Measurements from ENCODE around the gene PEX10. TPM values are rescaled to one million over a fixed set of nuclear protein-coding genes. Genes with fewer than 3 reads are reported as not detected.

The PEX10 gene
- polyA plus RNA-seq, 1 experiment = 11.9 TPM

DNA sequence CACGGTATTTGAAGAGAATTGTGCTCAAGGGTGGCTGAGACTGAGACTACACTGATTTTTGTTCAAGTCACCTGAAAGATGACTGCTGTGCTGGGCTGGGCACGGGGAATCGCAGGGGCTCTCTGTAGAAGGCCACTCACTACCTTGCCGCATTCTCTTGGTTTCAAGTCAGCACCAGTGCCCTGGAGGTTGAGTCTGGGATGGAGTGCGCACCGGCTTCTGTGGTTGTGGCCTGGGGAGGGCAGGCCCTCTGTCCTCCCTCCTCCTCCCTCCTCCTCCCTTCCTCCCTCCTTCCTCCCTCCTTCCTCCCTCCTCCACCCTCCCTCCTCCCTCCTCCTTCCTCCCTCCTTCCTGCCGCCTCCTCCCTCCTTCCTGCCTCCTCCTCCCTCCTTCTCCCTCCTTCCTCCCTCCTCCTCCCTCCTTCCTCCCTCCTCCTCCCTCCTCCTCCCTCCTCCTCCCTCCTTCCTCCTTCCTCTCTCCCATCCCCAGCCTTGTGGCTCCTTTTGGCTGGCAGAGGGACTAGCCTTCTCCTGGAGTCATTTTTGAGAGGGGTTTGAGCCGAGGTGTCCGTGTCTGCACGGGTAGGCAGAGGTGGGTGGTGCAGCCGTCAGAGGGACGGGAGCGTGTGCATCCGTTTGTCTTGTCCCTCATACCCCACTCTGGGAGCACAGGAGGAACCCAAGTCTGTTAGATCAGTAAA, 11.3 kb downstream of the PEX10 start:
- TF ChIP-seq, protein P1, sequence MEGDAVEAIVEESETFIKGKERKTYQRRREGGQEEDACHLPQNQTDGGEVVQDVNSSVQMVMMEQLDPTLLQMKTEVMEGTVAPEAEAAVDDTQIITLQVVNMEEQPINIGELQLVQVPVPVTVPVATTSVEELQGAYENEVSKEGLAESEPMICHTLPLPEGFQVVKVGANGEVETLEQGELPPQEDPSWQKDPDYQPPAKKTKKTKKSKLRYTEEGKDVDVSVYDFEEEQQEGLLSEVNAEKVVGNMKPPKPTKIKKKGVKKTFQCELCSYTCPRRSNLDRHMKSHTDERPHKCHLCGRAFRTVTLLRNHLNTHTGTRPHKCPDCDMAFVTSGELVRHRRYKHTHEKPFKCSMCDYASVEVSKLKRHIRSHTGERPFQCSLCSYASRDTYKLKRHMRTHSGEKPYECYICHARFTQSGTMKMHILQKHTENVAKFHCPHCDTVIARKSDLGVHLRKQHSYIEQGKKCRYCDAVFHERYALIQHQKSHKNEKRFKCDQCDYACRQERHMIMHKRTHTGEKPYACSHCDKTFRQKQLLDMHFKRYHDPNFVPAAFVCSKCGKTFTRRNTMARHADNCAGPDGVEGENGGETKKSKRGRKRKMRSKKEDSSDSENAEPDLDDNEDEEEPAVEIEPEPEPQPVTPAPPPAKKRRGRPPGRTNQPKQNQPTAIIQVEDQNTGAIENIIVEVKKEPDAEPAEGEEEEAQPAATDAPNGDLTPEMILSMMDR (IDR thresholded peaks at IDR 0.05; ENCODE audit: low read depth, low read length) = no peak
- ChIA-PET CTCF (no interaction called here), POLR2A (interaction anchor here (1.6 kb wide), 1 partner anchor 10 kb away, joined by 4 read pairs; the partner anchor contains the start of genes MORN1 and RER1)
- no peak overlapping the region for H3K27ac ChIP-seq (ENCODE audit: low read depth, low read length)
- no peak overlapping the region for H3K4me3 ChIP-seq (ENCODE audit: low read depth, low read length)
- no peak for DNase-seq (ENCODE audit: low read depth, low spot score)
- no peaks in the 10 kb centered on the region for H3K27me3 ChIP-seq (ENCODE audit: control insufficient read depth, insufficient read depth, low read length)
- H3K9me3 ChIP-seq (ENCODE audit: control insufficient read depth, insufficient read depth, low read length) = no peaks in the 10 kb centered on the region; the same call in 1 of the 2 replicates

DNA sequence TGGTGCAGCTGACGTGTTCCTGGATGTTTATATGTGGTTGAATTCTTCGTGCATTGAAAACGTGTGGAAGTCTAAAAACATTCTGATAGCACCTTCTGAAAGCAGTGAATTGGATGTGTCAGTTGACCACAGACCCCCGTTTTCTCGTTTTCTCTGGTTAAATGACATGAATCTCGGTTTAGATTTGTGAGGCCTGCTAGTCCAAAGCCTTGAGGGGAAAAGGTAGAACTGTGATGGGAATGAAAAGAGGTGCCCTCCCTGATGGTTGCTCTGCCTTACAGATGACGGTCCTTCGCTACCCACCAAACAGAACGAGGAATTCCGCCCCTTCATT, 11.8 kb downstream of the PEX10 start:
- TF ChIP-seq, protein P1 (IDR thresholded peaks at IDR 0.05; ENCODE audit: low read depth, low read length) = no peak
- no peak overlapping the region for H3K27ac ChIP-seq (ENCODE audit: low read depth, low read length)
- no peaks in the 10 kb centered on the region; the same call in 1 of the 2 replicates for H3K9me3 ChIP-seq (ENCODE audit: control insufficient read depth, insufficient read depth, low read length)
- no peak for DNase-seq (ENCODE audit: low read depth, low spot score)
- CTCF ChIA-PET = no interaction called here
- no peaks in the 10 kb centered on the region for H3K27me3 ChIP-seq (ENCODE audit: control insufficient read depth, insufficient read depth, low read length)
- no peak overlapping the region for H3K4me3 ChIP-seq (ENCODE audit: low read depth, low read length)
- POLR2A ChIA-PET = no interaction called here

DNA sequence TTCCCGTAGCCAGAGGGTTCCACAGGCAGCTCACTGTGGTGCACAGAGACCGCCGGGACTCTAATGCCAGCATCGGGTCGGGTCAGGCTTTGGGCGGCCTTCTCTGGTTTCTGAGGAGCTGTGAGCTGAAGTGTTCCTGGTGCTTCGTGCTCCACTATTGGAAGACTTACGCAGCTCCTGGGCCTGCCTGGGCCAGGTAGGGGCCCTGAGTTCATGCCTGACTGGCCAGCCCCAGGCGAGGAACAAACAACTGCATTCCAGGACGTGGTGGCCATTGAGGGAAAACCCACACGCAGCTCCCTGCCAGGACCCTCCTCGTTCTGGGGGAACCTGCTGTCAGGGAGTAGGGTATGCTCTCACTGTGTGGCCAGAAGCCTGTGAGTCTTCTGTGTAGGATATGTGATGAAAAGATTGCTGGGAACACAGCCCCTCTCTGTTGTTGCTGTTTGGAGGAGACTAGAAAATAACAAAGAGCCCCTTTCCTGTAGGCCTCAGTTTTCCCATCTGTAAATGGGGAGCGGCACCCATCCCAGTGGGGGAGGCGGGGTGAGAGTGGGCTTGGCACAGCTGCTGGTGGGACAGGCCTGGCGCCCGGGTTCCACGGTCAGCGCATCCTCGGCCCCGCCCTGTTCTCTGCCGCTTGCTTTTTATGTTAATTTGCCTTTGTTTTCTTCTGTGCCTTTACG, 12.3 kb downstream of the PEX10 start:
- CTCF ChIA-PET = no interaction called here
- no peaks in the 10 kb centered on the region; the same call in 1 of the 2 replicates for H3K9me3 ChIP-seq (ENCODE audit: control insufficient read depth, insufficient read depth, low read length)
- no peak overlapping the region for H3K4me3 ChIP-seq (ENCODE audit: low read depth, low read length)
- no peaks in the 10 kb centered on the region for H3K27me3 ChIP-seq (ENCODE audit: control insufficient read depth, insufficient read depth, low read length)
- POLR2A ChIA-PET = no interaction called here
- DNase-seq (ENCODE audit: low read depth, low spot score) = no peak
- no peak overlapping the region for H3K27ac ChIP-seq (ENCODE audit: low read depth, low read length)
- TF ChIP-seq, protein P1 (IDR thresholded peaks at IDR 0.05; ENCODE audit: low read depth, low read length) = no peak

DNA sequence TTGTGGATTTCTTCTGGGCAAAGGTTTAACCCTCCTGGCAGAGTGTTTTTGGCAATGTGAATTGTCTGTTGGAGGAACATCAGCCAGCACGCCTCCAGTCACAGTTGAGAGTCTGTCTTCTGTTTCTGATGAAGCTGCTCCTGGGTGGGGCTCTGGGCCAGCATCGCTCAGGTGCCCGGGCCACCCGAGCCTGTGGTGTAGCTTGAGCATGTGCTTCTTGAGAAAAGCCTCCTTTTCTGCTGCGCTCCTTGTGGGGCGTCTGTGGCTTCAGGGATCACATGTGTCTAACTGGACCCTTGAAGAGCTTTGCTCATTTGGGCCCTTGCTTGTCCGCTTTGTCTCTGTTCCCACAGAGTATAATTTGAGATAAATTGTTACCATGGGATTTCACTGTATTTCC, 13.5 kb downstream of the PEX10 start:
- Histone ChIP-seq H3K27ac (ENCODE audit: low read depth, low read length) (no peak overlapping the region), H3K4me3 (ENCODE audit: low read depth, low read length) (no peak overlapping the region), H3K9me3 (ENCODE audit: control insufficient read depth, insufficient read depth, low read length) (no peaks in the 10 kb centered on the region), H3K27me3 (ENCODE audit: control insufficient read depth, insufficient read depth, low read length) (no peaks in the 10 kb centered on the region)
- ChIA-PET POLR2A (no interaction called here), CTCF (interaction anchor here (0.7 kb wide), 1 partner anchor 204 kb away, joined by 3 read pairs; the partner anchor contains the start of gene FAAP20)
- DNase-seq (ENCODE audit: low read depth, low spot score) = no peak
- TF ChIP-seq, protein P1 (IDR thresholded peaks at IDR 0.05; ENCODE audit: low read depth, low read length) = no peak

DNA sequence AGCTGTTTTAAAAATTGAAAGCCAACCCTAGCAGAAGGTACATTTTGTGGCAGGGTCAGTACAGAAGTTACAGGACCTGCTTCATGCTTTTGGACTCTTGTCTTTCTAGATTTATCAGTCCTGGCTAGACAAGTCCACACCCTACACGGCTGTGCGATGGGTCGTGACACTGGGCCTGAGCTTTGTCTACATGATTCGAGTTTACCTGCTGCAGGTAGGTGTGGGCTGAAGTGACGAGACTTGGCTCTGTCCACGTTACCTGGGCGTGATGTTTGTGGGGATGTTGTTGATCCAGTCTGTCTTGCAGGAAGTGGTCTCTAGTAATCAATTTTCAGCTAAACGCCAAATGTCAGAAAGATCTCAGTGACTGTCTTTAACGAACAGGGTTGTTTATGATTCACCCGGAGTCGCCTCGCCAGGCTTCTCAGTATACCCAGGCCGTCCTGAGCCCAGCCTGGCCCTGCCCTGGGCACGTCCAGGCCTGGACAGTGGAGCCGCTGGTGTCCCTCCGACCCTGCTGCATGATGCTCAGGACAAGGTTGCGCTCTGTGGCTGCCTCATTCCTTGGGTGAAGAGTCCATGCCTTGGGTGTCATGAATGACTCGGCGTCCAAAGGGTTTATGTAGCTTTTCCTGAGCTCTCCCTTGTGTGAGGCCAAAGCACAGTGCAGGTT, 15.2 kb downstream of the PEX10 start:
- no peaks in the 10 kb centered on the region for H3K9me3 ChIP-seq (ENCODE audit: control insufficient read depth, insufficient read depth, low read length)
- H3K27ac ChIP-seq (ENCODE audit: low read depth, low read length) = no peak overlapping the region
- ChIA-PET POLR2A (no interaction called here), CTCF (no interaction called here)
- no peak overlapping the region for H3K4me3 ChIP-seq (ENCODE audit: low read depth, low read length)
- no peak for DNase-seq (ENCODE audit: low read depth, low spot score)
- TF ChIP-seq, protein P1 (IDR thresholded peaks at IDR 0.05; ENCODE audit: low read depth, low read length) = no peak
- H3K27me3 ChIP-seq (ENCODE audit: control insufficient read depth, insufficient read depth, low read length) = no peaks in the 10 kb centered on the region

All from AG04450 (cell line).